Measurements from ENCODE around the gene STAM.

DNA sequence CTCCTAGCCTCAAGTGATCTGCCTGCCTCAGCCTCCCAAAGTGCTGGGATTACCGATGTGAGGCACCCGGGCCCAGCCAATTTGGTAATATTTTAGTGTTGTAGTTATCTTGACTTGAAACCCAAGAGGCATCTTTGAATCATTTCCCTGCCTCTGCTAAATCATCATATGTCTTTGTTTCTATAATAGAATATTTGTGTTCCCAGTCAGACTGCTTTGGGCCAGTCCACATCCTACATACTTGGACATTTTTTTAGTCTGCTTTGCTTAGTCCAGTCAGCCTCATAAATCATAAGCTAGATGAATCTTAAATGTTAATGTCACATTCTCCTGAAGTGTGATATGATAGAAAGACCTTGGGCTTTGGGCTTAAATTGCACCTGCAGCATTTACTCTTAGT lies 5.9 kb downstream of the STAM start:
- TF ChIP-seq, protein P1, sequence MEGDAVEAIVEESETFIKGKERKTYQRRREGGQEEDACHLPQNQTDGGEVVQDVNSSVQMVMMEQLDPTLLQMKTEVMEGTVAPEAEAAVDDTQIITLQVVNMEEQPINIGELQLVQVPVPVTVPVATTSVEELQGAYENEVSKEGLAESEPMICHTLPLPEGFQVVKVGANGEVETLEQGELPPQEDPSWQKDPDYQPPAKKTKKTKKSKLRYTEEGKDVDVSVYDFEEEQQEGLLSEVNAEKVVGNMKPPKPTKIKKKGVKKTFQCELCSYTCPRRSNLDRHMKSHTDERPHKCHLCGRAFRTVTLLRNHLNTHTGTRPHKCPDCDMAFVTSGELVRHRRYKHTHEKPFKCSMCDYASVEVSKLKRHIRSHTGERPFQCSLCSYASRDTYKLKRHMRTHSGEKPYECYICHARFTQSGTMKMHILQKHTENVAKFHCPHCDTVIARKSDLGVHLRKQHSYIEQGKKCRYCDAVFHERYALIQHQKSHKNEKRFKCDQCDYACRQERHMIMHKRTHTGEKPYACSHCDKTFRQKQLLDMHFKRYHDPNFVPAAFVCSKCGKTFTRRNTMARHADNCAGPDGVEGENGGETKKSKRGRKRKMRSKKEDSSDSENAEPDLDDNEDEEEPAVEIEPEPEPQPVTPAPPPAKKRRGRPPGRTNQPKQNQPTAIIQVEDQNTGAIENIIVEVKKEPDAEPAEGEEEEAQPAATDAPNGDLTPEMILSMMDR (optimal IDR thresholded peaks at IDR 0.05 in 1 of 3, IDR thresholded peaks at IDR 0.05 in 1 of 3, conservative IDR thresholded peaks at IDR 0.05 in 1 of 3; ENCODE audit: extremely low read depth in 1 of 3, insufficient read depth in 2 of 3, low read length in 3 of 3): no peak
- no peak for TF ChIP-seq EZH2 (IDR thresholded peaks at IDR 0.05; ENCODE audit: low read length)

All from keratinocyte (primary cell).